GM20000 (cell line): Measurements from ENCODE around the gene NCOA7.
A peak's percentile ranks its signal among the peaks of the same experiment; 100 is the strongest.
"Not testable (repeated sequence)": the region's sequence is repeated elsewhere in the genome, so short reads cannot be mapped to it uniquely, and the experiment has no call there.

Experiments used
- DNase-seq: peaks from one replicate; pipeline ENCODE4 v3.0.0; 2012; ENCODE audit warnings: low spot score
- TF ChIP-seq, protein P1 (sequence below): IDR thresholded peaks from 2 replicates; pipeline ENCODE4 v1.5.1; 2012; ENCODE audit warnings: mild to moderate bottlenecking, control low read depth; ENCODE audit errors: extremely low read depth, missing control alignments

NCOA7 gene

GRCh38 chr6:125764121-125764671, 26.6 kb upstream of the NCOA7 start:
- no peak for DNase-seq
- TF ChIP-seq, protein P1, sequence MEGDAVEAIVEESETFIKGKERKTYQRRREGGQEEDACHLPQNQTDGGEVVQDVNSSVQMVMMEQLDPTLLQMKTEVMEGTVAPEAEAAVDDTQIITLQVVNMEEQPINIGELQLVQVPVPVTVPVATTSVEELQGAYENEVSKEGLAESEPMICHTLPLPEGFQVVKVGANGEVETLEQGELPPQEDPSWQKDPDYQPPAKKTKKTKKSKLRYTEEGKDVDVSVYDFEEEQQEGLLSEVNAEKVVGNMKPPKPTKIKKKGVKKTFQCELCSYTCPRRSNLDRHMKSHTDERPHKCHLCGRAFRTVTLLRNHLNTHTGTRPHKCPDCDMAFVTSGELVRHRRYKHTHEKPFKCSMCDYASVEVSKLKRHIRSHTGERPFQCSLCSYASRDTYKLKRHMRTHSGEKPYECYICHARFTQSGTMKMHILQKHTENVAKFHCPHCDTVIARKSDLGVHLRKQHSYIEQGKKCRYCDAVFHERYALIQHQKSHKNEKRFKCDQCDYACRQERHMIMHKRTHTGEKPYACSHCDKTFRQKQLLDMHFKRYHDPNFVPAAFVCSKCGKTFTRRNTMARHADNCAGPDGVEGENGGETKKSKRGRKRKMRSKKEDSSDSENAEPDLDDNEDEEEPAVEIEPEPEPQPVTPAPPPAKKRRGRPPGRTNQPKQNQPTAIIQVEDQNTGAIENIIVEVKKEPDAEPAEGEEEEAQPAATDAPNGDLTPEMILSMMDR: no peak

DNA sequence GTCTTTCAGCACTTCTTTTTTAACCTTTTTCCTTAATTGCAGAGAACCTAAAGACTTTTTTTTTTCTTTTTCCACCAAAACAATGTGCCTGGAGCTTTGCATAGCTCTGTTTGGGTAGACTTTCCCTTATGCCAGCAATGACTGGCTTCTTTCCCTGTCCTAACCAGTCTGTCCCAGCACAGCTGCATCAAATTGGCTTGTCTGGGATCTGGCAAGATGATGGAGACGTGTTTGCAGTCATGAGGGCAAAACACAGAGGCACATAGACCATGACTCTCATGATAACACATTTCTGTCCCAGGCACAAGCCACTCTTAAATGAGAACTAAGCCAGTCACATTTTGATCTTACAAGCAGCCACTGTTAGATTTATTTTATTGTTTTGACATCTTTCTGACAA, 24.8 kb upstream of the NCOA7 start:
- DNase-seq: no peak
- TF ChIP-seq, protein P1: no peak

DNA sequence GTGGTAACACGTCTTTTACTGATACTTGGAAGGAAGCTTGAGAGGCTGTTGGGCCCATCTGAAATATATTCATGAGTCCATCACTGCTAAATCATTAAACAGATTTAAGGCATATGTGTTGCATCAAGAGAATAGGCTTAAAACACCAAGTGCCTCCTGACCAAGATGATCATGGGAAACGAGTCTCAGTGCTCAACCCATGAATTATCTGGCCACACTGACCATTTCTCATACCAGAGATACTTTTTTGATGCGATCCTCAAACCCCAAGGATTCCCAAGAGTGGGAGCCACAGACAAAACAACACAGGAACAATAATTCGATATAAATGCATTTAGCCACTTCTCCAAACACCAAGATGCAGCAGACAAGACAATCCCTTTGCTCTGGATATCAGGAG, 24.1 kb upstream of the NCOA7 start:
- DNase-seq: no peak
- TF ChIP-seq, protein P1: no peak

DNA sequence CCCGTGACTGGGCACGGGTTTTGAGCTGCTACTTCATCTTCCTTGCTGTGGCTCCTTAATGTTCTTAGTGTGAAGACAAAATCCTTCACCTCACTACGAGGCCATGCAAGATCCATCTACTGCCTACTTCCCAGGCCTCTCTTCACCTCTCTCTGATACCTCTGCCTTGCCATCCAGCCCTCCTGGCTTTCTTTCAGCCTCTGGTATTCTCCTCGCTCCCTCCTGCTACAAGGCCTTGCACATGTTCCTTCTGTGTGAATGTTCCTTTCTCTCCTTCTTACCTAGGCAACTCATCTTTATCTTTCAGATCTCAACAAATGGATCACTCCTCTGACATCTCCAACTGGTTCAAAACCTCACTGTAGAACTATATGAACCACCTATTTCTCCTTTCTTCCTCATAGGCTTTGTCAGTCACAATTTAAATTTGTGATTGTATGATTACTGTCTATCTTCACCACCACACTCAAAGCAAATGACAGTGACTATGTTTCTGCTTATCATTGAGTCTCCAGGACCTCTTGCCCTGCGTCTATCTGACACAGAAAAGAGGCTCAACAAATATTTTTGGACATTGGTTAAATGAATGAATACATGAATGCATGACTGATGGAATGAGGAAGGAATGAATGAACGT, 21.5 kb upstream of the NCOA7 start:
- TF ChIP-seq, protein P1: no peak
- DNase-seq: no peak

GRCh38 chr6:125773387-125774341, 17.1 kb upstream of the NCOA7 start:
- DNase-seq: no peak
- TF ChIP-seq, protein P1: no peak

DNA sequence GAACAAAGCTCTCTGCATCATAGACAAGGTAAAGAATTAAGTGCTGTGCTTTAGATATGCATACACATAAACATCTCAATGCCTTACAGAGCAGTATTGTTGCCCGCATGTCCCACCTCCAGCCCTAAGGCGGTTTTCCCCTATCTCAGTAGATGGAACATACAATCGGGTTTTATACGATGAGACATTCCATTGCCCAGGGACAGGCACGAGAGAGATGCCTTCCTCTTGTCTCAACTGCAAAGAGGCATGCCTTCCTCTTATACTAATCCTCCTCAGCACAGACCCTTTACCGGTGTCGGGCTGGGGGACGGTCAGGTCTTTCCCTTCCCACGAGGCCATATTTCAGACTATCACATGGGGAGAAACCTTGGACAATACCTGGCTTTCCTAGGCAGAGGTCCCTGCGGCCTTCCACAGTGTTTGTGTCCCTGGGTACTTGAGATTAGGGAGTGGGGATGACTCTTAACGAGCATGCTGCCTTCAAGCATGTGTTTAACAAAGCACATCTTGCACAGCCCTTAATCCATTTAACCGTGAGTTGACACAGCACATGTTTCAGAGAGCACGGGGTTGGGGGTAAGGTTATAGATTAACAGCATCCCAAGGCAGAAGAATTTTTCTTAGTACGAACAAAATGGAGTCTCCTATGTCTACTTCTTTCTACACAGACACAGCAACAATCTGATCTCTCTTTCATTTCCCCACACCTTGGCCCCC, 14.5 kb upstream of the NCOA7 start:
- DNase-seq: not testable (repeated sequence)

GRCh38 chr6:125779924-125780539, 10.7 kb upstream of the NCOA7 start:
- DNase-seq: peak; percentile 89
- TF ChIP-seq, protein P1: no peak
